HepG2 (cell line): ENCODE data around the gene PIEZO1. TPM values are rescaled to one million over a fixed set of nuclear protein-coding genes. Genes with fewer than 3 reads are reported as not detected.

Experiments
- ATAC-seq: fragments of 200-7000 bp; cut with Tn5 transposase; 3 replicates; pipeline ENCODE4 v1.9.1; 2020; ENCODE audit warnings: mild to moderate bottlenecking, moderate library complexity
- BruUV-seq: library from RNA; stranded (reverse); fragments of 400-500 nt; replicated peaks from 2 replicates; lab custom pipeline; 2021; lab: Mats Ljungman, UMichigan
- CTCF ChIA-PET: fragments of 300-600 bp; formaldehyde crosslinking; extraction: SDS; loops from one replicate; lab custom pipeline; 2021; ENCODE audit warnings: low total read pairs, inconsistent platforms, low intra/inter-chr PET ratio; lab: Yijun Ruan, JAX
- POLR2A ChIA-PET: fragments of 350-600 bp; sonication (Branson Sonifier 250); formaldehyde crosslinking; loops from one replicate; lab custom pipeline; 2020; ENCODE audit warnings: antibody characterized with exemption, inconsistent platforms; lab: Yijun Ruan, JAX
- DNase-seq: peaks from one replicate; pipeline ENCODE4 v3.0.0-alpha.2; 2015; ENCODE audit warnings: low spot score
- FAIRE-seq: peaks from 3 replicates; lab custom pipeline; 2011; peaks lifted over from hg19 to GRCh38; lab: Jason Lieb, UNC
- H2AFZ ChIP-seq: one replicate; pipeline ENCODE4 v1.6.1; 2011; ENCODE audit warnings: low read length, inconsistent platforms
- H3K27ac ChIP-seq: fragments of 300-600 bp; 3 replicates; pipeline ENCODE4 v1.8.0; 2011; ENCODE audit warnings: mixed run types, mild to moderate bottlenecking, mixed read lengths, low read length, inconsistent platforms; ENCODE audit not compliant: insufficient read depth; ENCODE audit errors: extremely low read length
- H3K27me3 ChIP-seq, 2 experiments: fragments of 200-600 bp in 1 of 2; 2 replicates in 1 of 2; 3 replicates in 1 of 2; pipeline versions ENCODE4 v1.6.0 to v1.8.0; 2011; ENCODE audit warnings: low read length in 2 of 2, mild to moderate bottlenecking in 2 of 2, moderate library complexity in 2 of 2, inconsistent platforms in 1 of 2; ENCODE audit not compliant: insufficient read depth in 2 of 2, control insufficient read depth in 1 of 2
- H3K36me3 ChIP-seq, 2 experiments: fragments of 200-600 bp in 1 of 2; replicated peaks in 1 of 2; 2 replicates in 1 of 2; 3 replicates in 1 of 2; pipeline versions ENCODE4 v1.5.1 to v1.8.0; 2011; ENCODE audit warnings: low read length in 2 of 2, inconsistent platforms in 1 of 2; ENCODE audit not compliant: insufficient read depth in 2 of 2, control insufficient read depth in 1 of 2
- H3K4me1 ChIP-seq: 2 replicates; pipeline ENCODE4 v1.5.1; 2012; ENCODE audit warnings: low read length, inconsistent platforms; ENCODE audit not compliant: insufficient read depth
- H3K4me2 ChIP-seq: 2 replicates; pipeline ENCODE4 v1.6.0; 2011; ENCODE audit warnings: low read depth, low read length, inconsistent platforms
- H3K4me3 ChIP-seq, 3 experiments: fragments of 200-600 bp in 1 of 3; sonication (generic), shearing (Covaris generic) in 1 of 3; replicated peaks in 1 of 3; 2 replicates each; pipeline ENCODE4 v1.5.1; 2011 to 2016; ENCODE audit warnings: low read length in 3 of 3, inconsistent platforms in 2 of 3, low read depth in 2 of 3, mild to moderate bottlenecking in 2 of 3, control low read depth in 1 of 3, mixed read lengths in 1 of 3; ENCODE audit not compliant: insufficient read depth in 1 of 3
- H3K79me2 ChIP-seq: one replicate; pipeline ENCODE4 v1.6.1; 2011; ENCODE audit warnings: low read length, inconsistent platforms; ENCODE audit not compliant: insufficient read depth
- H3K9ac ChIP-seq: 2 replicates; pipeline ENCODE4 v1.6.0; 2011; ENCODE audit warnings: mild to moderate bottlenecking, low read depth, low read length, inconsistent platforms; ENCODE audit not compliant: insufficient read depth
- H3K9me3 ChIP-seq: 2 replicates; pipeline ENCODE4 v1.5.1; 2012; ENCODE audit warnings: mild to moderate bottlenecking, low read length
- H4K20me1 ChIP-seq: 2 replicates; pipeline ENCODE4 v1.6.0; 2011; ENCODE audit warnings: inconsistent platforms, mild to moderate bottlenecking, low read length, moderate library complexity; ENCODE audit not compliant: insufficient read depth
- ARNTL ChIP-seq: sonication (generic); formaldehyde crosslinking; IDR thresholded peaks from 2 replicates; pipeline ENCODE4 v1.4.0; 2020; ENCODE audit warnings: mild to moderate bottlenecking, missing genetic modification reagents
- HOXA5 ChIP-seq: sonication (generic); formaldehyde crosslinking; IDR thresholded peaks from 2 replicates; pipeline ENCODE4 v1.4.0; 2020; ENCODE audit warnings: missing genetic modification reagents
- MAFK ChIP-seq, 2 experiments: IDR thresholded peaks in 1 of 2; conservative IDR thresholded peaks in 1 of 2; 2 replicates each; pipeline ENCODE4 v1.6.1; 2011; ENCODE audit warnings: improper control_type of control experiment in 2 of 2, low read length in 2 of 2
- NAIF1 ChIP-seq: sonication (generic); formaldehyde crosslinking; IDR thresholded peaks from 2 replicates; pipeline ENCODE4 v1.5.0; 2020; ENCODE audit warnings: mild to moderate bottlenecking, missing genetic modification reagents, borderline replicate concordance
- SRSF9 ChIP-seq: fragments of 200-400 bp; formaldehyde crosslinking; IDR thresholded peaks from 2 replicates; pipeline ENCODE4 v1.6.1; 2018; ENCODE audit warnings: borderline replicate concordance, mild to moderate bottlenecking, low read depth, low read length; ENCODE audit not compliant: insufficient read depth, poor library complexity, severe bottlenecking
- ZNF354B ChIP-seq: sonication (generic); formaldehyde crosslinking; IDR thresholded peaks from 2 replicates; pipeline ENCODE4 v1.8.0; 2022; ENCODE audit warnings: mild to moderate bottlenecking, missing genetic modification reagents
- ZNF446 ChIP-seq: sonication (generic); formaldehyde crosslinking; IDR thresholded peaks from 2 replicates; pipeline ENCODE4 v1.5.0; 2020; ENCODE audit warnings: mild to moderate bottlenecking, missing genetic modification reagents
- ZNF567 ChIP-seq: sonication (generic); formaldehyde crosslinking; IDR thresholded peaks from 2 replicates; pipeline ENCODE4 v1.8.1; 2023; ENCODE audit warnings: mild to moderate bottlenecking, missing genetic modification reagents, borderline replicate concordance
- ZNF609 ChIP-seq: sonication (generic); formaldehyde crosslinking; IDR thresholded peaks from 2 replicates; pipeline ENCODE4 v1.4.0; 2020; ENCODE audit warnings: mild to moderate bottlenecking, missing genetic modification reagents, borderline replicate concordance
- ZNF674 ChIP-seq: sonication (generic); formaldehyde crosslinking; IDR thresholded peaks from 2 replicates; pipeline ENCODE4 v1.5.0; 2020; ENCODE audit warnings: low read depth, mild to moderate bottlenecking, missing genetic modification reagents
- ZSCAN22 ChIP-seq: sonication (generic); formaldehyde crosslinking; IDR thresholded peaks from 2 replicates; pipeline ENCODE4 v1.4.0; 2020; ENCODE audit warnings: mild to moderate bottlenecking, missing genetic modification reagents
- WGBS: methylation state at CpG from one replicate; pipeline ENCODE4 v1.1.6; 2017; ENCODE audit warnings: low lambda C conversion rate; 5-methylcytosine and 5-hydroxymethylcytosine counted together
- in situ Hi-C: cut with HindIII; loops from 2 replicates; pipeline ENCODE4 v1.10.0; 2017; ENCODE audit warnings: low pct_unique_long_range_greater_than_20kb; ENCODE audit not compliant: extremely low pct_ligation_motif_present
- intact Hi-C: fragments of 100-400 bp; cut with micrococcal nuclease; formaldehyde crosslinking; loops from one replicate; pipeline ENCODE4 v1.10.0; 2022; ENCODE audit not compliant: unreplicated experiment
- polyA plus RNA-seq, 8 experiments: library from polyadenylated mRNA; depleted of rRNA in 3 of 8; stranded (reverse) in 7 of 8; unstranded in 1 of 8; fragments of >200 nt; fragmentation: Illumina TruSeq in 4 of 8; extraction: Trizol in 4 of 8; gene quantifications; 2 replicates each; pipeline versions ENCODE4 v1.2.1 to v1.2.3, GENCODE V29; 2011 to 2016; ENCODE audit warnings: low read depth in 4 of 8, missing spikeins in 1 of 8, mixed read lengths in 1 of 8; ENCODE audit not compliant: insufficient read depth in 1 of 8
- total RNA-seq, 5 experiments: library from RNA; depleted of rRNA; stranded (reverse); fragments of >200 nt; fragmentation: Illumina TruSeq; extraction: Trizol; gene quantifications; 2 replicates each; pipeline ENCODE4 v1.2.3, GENCODE V29; 2016; ENCODE audit warnings: low read depth in 1 of 5
- TF ChIP-seq, protein P1 (sequence below): sonication (generic); formaldehyde crosslinking; IDR thresholded peaks from 2 replicates; pipeline ENCODE4 v1.8.0; 2022; ENCODE audit warnings: mild to moderate bottlenecking, missing genetic modification reagents, moderate library complexity

Gene PIEZO1
- total and polyA plus RNA-seq, 2 of the 13 experiments (the other 11 are each of a cell fraction or from before 2014, with no cell fraction given): 67.9 to 85.0 TPM

DNA sequence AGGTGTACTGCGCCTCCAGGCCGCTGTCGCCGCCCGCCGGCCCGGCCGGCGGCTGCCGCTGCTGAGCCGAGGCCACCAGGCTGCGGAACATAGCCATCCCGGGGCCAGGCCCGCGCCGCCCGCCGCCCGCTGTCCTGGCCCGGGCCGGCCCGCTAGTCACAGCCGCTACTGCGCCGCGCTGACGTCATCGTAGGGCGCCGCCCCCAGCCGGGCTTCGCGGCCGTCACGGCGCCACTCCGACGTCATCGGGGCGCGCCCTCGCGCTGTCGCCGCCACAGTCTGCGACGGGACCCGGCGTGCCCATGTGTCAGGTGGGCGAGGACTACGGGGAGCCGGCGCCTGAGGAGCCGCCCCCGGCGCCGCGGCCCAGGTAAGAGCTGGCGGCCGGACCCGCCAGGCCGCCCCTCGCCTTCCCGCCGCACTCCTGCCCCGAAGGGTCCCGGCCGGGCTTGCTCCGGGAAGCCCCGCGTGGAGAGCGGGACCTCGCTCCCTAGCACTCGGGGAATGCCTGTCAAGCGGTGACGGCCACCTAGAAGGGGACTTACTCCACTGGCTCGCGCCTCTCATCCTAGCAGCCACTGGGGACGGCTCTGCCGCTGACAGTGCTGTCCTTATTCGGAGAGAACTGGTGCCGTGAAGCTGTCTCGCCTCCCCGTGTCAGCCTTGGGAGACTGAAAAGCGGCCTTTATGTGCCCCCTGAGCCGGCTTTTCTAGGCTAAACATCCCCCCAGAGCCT lies 78.6 kb downstream of the PIEZO1 start, which contains the start of the genes CTU2 and RNF166:
CTU2 (plus strand) TSS at position 275 of the 736 bp plus-strand sequence; CDS start at position 303, 28 bp downstream.
RNF166 (minus strand) TSS at position 180 of the 736 bp plus-strand sequence; CDS start at position 97, 83 bp downstream.
- ATAC-seq (peak; percentile 67), FAIRE-seq (no peak), DNase-seq (peak; percentile 76)
- peak within 1 kb of the TSS; percentile 54 for H3K27ac ChIP-seq
- H3K27me3 ChIP-seq: peaks cover 0 to 3% of the 10 kb centered on the region in 2 experiments; a peak in 1 of 5 replicates
- H3K4me3 ChIP-seq: peak within 1 kb of the TSS; percentile 82 to 99 (median 83)
- H2AFZ ChIP-seq: no peak within 1 kb of the TSS
- intact Hi-C loops (no loop called here), in situ Hi-C loops (no loop called here)
- WGBS: 1% methylated on average over 19 of the region's 86 CpGs
- H3K9ac ChIP-seq: peak within 1 kb of the TSS; percentile 92
- peaks cover 80% of the 10 kb centered on the region for H3K4me1 ChIP-seq
- CTCF ChIA-PET: interaction anchor here (1.0 kb wide), 1 partner anchor 133 kb away, joined by 4 read pairs; no protein-coding TSS in a partner anchor
- peaks cover 33% of the 10 kb centered on the region for H3K79me2 ChIP-seq
- no TSS peak for BruUV-seq
- no peaks in the 10 kb centered on the region for H4K20me1 ChIP-seq
- peak within 1 kb of the TSS; percentile 93 for H3K4me2 ChIP-seq
- no peaks in the 10 kb centered on the region for H3K9me3 ChIP-seq
- POLR2A ChIA-PET: interaction anchor here (1.2 kb wide), 1 partner anchor 19 kb away, joined by 3 read pairs; no protein-coding TSS in a partner anchor
- H3K36me3 ChIP-seq: no peaks in the 10 kb centered on the region
- TF ChIP-seq ZNF354B (CRISPR knock-in tag): 0 out of 2 replicates have a peak, but pooled peaks have one; percentile 46
- TF ChIP-seq NAIF1 (CRISPR knock-in tag): no peak
- no peak for TF ChIP-seq ZNF674 (CRISPR knock-in tag)
- peak; percentile 86 for TF ChIP-seq ZNF567 (CRISPR knock-in tag)
- peak; percentile 58; the same call in 1 of the 2 replicates for TF ChIP-seq ARNTL
- TF ChIP-seq HOXA5: peak; percentile 81
- no peak for TF ChIP-seq SRSF9
- TF ChIP-seq ZNF446 (CRISPR knock-in tag): peak; percentile 36; the same call in 1 of the 2 replicates
- no peak for TF ChIP-seq ZNF609 (CRISPR knock-in tag)
- peak in 1 of 2 experiments; percentile 39; a peak in 1 of 4 replicates for TF ChIP-seq MAFK (conservative IDR thresholded peaks at IDR 0.05 in 1 of 2, IDR thresholded peaks at IDR 0.05 in 1 of 2; ENCODE audit: low read length in 2 of 2)
- TF ChIP-seq, protein P1, sequence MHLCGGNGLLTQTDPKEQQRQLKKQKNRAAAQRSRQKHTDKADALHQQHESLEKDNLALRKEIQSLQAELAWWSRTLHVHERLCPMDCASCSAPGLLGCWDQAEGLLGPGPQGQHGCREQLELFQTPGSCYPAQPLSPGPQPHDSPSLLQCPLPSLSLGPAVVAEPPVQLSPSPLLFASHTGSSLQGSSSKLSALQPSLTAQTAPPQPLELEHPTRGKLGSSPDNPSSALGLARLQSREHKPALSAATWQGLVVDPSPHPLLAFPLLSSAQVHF (CRISPR knock-in tag): no peak
- no peak for TF ChIP-seq ZSCAN22
